GM06990 (cell line): ENCODE data around the gene RAB20.

Experiments
- DNase-seq: peaks from one replicate; pipeline ENCODE4 v3.0.0-alpha.2; 2011; ENCODE audit not compliant: insufficient read length; ENCODE audit errors: extremely low read depth
- H3K27me3 ChIP-seq: replicated peaks from 2 replicates; pipeline ENCODE4 v1.6.0; 2011; ENCODE audit warnings: low read length; ENCODE audit not compliant: control insufficient read depth, insufficient read depth
- H3K36me3 ChIP-seq: 2 replicates; pipeline ENCODE4 v1.5.1; 2011; ENCODE audit warnings: low read length; ENCODE audit not compliant: control insufficient read depth, insufficient read depth
- H3K4me3 ChIP-seq: replicated peaks from 2 replicates; pipeline ENCODE4 v1.5.1; 2011; ENCODE audit warnings: low read depth, mild to moderate bottlenecking, control low read depth, low read length
- TF ChIP-seq, protein P1 (sequence below): IDR thresholded peaks from 2 replicates; pipeline ENCODE4 v1.5.1; 2011; ENCODE audit warnings: low read length, control low read depth, mild to moderate bottlenecking, inconsistent platforms; ENCODE audit not compliant: insufficient read depth, poor library complexity, severe bottlenecking

Gene RAB20

DNA sequence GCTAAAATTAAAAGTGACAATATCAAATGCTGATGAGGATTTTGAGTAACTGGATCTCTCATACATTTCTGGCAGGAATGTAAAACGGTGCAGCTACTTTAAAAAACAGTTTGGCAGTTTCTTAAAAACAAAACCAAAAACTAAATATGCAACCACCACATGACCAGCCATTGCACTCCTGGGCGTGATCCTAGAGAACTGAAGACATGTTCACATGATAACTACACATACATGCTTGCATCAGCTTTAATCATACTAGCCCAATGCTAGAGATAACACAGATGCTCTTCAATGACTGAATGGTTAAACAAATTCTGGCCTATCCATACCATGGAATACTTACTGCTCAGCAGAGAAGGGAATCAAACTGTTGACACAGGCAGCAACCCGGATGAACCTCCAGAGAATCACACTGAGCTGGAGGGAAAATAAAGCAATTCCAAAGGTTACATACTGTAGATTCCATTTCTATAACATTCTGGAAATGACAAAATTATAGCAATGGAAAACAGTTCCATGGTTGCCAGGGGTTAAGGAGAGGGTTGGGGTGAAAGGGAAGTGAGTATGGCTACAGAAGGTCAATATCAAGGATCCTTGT lies 28.4 kb upstream of the RAB20 start:
- Histone ChIP-seq H3K27me3 (no peaks in the 10 kb centered on the region), H3K4me3 (no peak overlapping the region), H3K36me3 (no peaks in the 10 kb centered on the region)
- TF ChIP-seq, protein P1, sequence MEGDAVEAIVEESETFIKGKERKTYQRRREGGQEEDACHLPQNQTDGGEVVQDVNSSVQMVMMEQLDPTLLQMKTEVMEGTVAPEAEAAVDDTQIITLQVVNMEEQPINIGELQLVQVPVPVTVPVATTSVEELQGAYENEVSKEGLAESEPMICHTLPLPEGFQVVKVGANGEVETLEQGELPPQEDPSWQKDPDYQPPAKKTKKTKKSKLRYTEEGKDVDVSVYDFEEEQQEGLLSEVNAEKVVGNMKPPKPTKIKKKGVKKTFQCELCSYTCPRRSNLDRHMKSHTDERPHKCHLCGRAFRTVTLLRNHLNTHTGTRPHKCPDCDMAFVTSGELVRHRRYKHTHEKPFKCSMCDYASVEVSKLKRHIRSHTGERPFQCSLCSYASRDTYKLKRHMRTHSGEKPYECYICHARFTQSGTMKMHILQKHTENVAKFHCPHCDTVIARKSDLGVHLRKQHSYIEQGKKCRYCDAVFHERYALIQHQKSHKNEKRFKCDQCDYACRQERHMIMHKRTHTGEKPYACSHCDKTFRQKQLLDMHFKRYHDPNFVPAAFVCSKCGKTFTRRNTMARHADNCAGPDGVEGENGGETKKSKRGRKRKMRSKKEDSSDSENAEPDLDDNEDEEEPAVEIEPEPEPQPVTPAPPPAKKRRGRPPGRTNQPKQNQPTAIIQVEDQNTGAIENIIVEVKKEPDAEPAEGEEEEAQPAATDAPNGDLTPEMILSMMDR, result no peak
- DNase-seq, result no peak

DNA sequence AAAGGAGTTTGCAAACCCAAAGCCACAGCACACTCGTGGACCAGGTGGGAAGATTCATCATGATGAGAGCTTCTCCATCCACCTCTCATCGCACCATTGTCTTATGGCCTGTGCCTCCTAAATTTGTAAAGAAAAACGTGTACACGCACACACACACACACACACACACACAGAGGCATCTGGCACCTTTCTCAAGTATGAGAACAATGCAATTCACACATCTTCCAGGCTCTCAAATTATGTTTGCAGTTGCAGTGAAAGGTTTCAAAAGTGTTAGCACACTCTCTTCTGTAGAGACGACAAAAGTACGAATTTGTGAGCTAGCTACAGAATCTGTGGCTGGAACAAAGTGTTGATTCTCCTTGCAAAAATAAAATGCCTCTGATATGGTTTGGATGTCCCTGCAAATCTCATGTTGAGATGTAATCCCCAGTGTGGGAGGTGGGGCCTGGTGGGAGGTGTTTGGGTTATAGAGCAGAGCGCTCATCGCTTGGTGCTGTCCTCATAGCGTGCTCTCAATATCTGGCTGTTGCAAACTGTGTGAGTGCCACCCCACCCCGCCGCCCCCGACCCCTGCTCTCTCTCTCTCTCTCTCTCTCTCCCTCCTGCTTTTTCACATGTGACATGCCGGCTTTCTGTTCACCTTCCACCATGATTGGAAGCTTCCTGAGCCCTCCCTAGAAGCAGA lies 21.8 kb upstream of the RAB20 start:
- DNase-seq, result no peak
- Histone ChIP-seq H3K27me3 (0 out of 2 replicates have a peak, but pooled peaks cover 3% of the 10 kb centered on the region), H3K4me3 (no peak overlapping the region), H3K36me3 (no peaks in the 10 kb centered on the region)
- TF ChIP-seq, protein P1, result no peak

DNA sequence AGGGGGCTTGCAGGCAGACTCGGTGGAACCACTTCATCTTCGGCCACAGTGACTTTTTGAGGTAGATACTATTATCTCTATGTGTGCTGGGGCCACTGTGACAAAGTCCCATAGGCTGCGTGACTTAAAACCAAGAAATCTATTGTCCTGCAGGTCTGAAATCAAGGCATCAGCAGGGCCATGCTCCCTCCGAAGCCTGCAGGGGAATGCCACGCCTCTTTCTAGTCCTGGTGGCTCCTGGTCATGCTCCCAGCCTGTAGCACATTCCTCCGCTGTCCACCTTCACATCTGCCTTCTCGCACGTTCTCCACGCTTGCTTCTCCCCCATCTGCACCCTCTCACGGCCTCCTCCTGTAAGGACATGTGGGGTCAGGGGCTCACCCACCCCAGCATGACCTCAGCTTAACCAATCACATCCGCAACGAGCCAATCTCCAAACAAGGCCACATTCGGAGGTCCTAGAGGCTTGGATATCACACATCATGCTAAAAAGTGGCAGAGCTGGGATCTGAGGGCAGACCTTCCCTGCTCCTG lies 21.0 kb upstream of the RAB20 start:
- no peak overlapping the region for H3K4me3 ChIP-seq
- DNase-seq, result no peak
- H3K27me3 ChIP-seq, result 0 out of 2 replicates have a peak, but pooled peaks cover 3% of the 10 kb centered on the region
- H3K36me3 ChIP-seq, result no peaks in the 10 kb centered on the region
- TF ChIP-seq, protein P1, result no peak

DNA sequence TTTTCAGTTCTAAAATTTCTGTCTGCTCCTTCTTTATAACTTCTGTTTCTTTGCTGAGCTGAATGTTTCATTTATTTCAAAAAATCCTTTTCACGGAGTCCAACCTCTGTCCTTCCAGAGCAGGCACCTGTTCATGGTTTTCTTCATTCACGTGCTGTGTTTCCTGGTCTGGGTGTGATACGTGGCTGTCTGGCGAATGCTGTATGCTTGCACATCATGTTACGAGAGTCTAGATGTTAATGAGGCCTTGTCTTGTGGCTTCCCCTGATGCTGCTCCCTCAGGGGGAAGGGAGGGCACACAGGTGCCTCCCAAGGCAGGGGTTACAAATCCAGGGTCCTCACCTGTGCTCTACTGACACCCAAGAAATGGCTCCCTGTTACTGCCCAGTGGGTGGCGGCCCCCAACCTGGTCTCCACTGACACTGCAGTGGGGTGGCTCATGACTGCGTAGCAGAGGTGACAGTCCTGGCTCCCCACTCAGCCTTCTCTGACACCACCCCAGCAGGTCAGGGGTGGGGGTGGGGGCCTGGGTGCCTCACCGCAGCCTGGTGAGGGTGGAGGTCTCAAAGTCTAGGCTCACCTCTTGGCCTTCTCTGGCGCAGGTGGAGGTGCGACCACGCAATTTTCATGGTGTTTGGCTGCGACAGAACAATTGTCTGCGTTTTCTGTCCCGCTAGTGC lies 20.1 kb upstream of the RAB20 start:
- Histone ChIP-seq H3K36me3 (no peaks in the 10 kb centered on the region), H3K4me3 (no peak overlapping the region), H3K27me3 (0 out of 2 replicates have a peak, but pooled peaks cover 3% of the 10 kb centered on the region)
- no peak for DNase-seq
- TF ChIP-seq, protein P1, result no peak

DNA sequence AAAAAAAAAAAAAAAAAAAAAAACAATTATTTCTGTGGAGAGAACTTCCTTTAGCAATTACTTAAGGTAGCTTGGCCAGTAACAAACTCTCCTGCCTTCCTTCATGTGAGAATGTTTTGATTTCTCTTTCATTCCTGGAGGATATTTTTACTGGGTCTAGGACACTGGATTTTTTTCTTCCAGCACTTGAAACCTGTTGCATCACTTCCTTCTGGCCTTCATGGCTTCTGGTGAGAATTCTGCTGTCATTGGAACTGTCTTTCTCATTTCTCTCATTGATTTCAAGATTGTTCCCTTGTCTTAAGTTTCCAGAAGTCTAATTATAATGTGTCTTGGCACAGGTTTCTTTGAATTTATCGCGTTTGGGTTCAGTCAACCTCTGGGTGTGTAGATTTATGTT lies 19.3 kb upstream of the RAB20 start:
- TF ChIP-seq, protein P1, result no peak
- no peaks in the 10 kb centered on the region for H3K36me3 ChIP-seq
- no peak for DNase-seq

More for the DNA sequence above, 19.3 kb upstream of the RAB20 start:
- Histone ChIP-seq H3K27me3 (0 out of 2 replicates have a peak, but pooled peaks cover 3% of the 10 kb centered on the region), H3K4me3 (no peak overlapping the region)
